Smooth muscle cell (in vitro differentiated cells): Measurements from ENCODE around the gene STEAP1B. TPM values are rescaled to one million over a fixed set of nuclear protein-coding genes. Genes with fewer than 3 reads are reported as not detected.
"Not testable (repeated sequence)": the region's sequence is repeated elsewhere in the genome, so short reads cannot be mapped to it uniquely, and the experiment has no call there.

Experiments used
- DNase-seq: peaks from one replicate; lab custom pipeline; 2025; ENCODE audit not compliant: unreplicated experiment; lab: John Stamatoyannopoulos, UW
- H2AFZ ChIP-seq: fragments of 200-600 bp; sonication (generic); 2 replicates; pipeline ENCODE4 v1.6.0; 2016; ENCODE audit warnings: antibody characterized with exemption, low read depth, mild to moderate bottlenecking
- H3F3A ChIP-seq: fragments of 200-600 bp; sonication (generic); 2 replicates; pipeline ENCODE4 v1.6.0; 2017; ENCODE audit warnings: antibody characterized with exemption, low read depth
- H3K27ac ChIP-seq: fragments of 200-600 bp; sonication (generic); 2 replicates; pipeline ENCODE4 v1.5.1; 2016; ENCODE audit warnings: low read depth, mild to moderate bottlenecking
- H3K27me3 ChIP-seq: fragments of 200-600 bp; sonication (generic); 2 replicates; pipeline ENCODE4 v1.6.1; 2016; ENCODE audit warnings: low read depth, mild to moderate bottlenecking
- H3K36me3 ChIP-seq: fragments of 200-600 bp; sonication (generic); 2 replicates; pipeline ENCODE4 v1.5.1; 2016; ENCODE audit warnings: low read depth
- H3K4me1 ChIP-seq: fragments of 200-600 bp; sonication (generic); 2 replicates; pipeline ENCODE4 v1.5.1; 2016; ENCODE audit warnings: low read depth
- H3K4me2 ChIP-seq: fragments of 200-600 bp; sonication (generic); 2 replicates; pipeline ENCODE4 v1.6.0; 2016; ENCODE audit warnings: mild to moderate bottlenecking
- H3K4me3 ChIP-seq: fragments of 200-600 bp; sonication (generic); 2 replicates; pipeline ENCODE4 v1.5.1; 2016; ENCODE audit warnings: mild to moderate bottlenecking
- H3K79me2 ChIP-seq: fragments of 200-600 bp; sonication (generic); 2 replicates; pipeline ENCODE4 v1.6.0; 2016; ENCODE audit warnings: low read depth, mild to moderate bottlenecking
- H3K9ac ChIP-seq: fragments of 200-600 bp; sonication (generic); 2 replicates; pipeline ENCODE4 v1.6.0; 2016; ENCODE audit warnings: low read depth
- H3K9me3 ChIP-seq: fragments of 200-600 bp; sonication (generic); replicated peaks from 2 replicates; pipeline ENCODE4 v1.5.1; 2016; ENCODE audit warnings: low read depth
- H4K20me1 ChIP-seq: fragments of 200-600 bp; sonication (generic); 2 replicates; pipeline ENCODE4 v1.6.0; 2016; ENCODE audit warnings: low read depth
- CTCF ChIP-seq: fragments of 200-600 bp; sonication (generic); IDR thresholded peaks from 2 replicates; pipeline ENCODE4 v1.5.1; 2017; ENCODE audit warnings: borderline replicate concordance, mild to moderate bottlenecking, antibody characterized with exemption; ENCODE audit not compliant: insufficient read depth, poor library complexity, severe bottlenecking
- WGBS: methylation state at CpG from one replicate; pipeline ENCODE4 v1.1.7; 2016; ENCODE audit warnings: low lambda C conversion rate; 5-methylcytosine and 5-hydroxymethylcytosine counted together
- polyA plus RNA-seq: library from polyadenylated mRNA; unstranded; fragments of >200 nt; fragmentation: Nextera tagmentation; extraction: Ambion mirVana; gene quantifications from 2 replicates; pipeline ENCODE4 v1.2.1, GENCODE V29; 2016
- total RNA-seq: library from RNA; depleted of rRNA; stranded (reverse); fragments of >200 nt; gene quantifications from 2 replicates; pipeline ENCODE4 v1.2.3, GENCODE V29; 2014

Gene STEAP1B
- total and polyA plus RNA-seq, 2 experiments from 2014 or later: 0.40 TPM; not detected in 1

DNA sequence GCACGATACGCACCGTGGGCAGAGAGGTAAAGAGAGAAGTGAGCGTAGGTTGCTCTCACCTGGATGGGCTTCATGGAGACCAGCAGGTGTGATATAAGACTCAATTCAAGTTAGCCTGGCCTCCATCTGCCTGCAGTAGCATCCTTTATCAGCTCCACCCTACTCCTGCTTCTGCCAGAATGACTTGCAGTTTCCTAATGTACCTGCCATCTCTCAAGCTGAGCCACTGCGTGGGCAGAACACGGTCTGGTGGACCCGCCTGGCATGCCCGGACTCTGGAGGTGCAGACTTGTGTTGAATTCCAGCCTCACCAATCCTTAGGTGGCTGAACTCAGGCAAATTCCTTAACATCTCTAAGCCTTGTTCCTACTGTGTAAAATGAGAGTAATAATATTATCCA, 64.3 kb downstream of the STEAP1B start:
- WGBS: 95% methylated on average over 8 of the region's 8 CpGs
- no peak for TF ChIP-seq CTCF

DNA sequence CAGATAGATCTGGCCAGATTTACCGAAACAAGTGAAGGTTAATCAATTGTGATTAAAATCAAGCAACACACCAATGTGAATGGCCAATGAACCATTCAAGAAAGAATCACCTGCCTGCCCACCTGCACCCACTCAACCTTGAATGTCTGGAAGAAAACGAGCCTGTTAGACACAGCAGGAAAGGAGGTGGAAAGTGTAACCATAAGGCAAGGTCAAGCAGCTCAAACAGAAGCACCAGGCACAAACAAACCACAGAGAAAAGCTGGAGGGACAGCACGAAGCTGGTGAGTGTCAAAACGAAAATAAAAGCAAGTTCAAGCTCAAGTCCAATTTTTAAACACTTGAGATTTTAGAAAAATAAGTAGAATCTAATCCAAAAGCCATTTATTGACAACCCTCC, 64.9 kb downstream of the STEAP1B start:
- Histone ChIP-seq H3K4me2 (no peak overlapping the region), H3K36me3 (no peaks in the 10 kb centered on the region), H3F3A (no peaks in the 10 kb centered on the region), H3K4me1 (peaks cover 17% of the 10 kb centered on the region), H3K79me2 (no peaks in the 10 kb centered on the region), H2AFZ (no peak overlapping the region), H3K27me3 (no peaks in the 10 kb centered on the region), H3K9me3 (no peaks in the 10 kb centered on the region), H3K27ac (peak overlapping the region; percentile 94), H4K20me1 (no peaks in the 10 kb centered on the region), H3K9ac (no peak overlapping the region), H3K4me3 (no peak overlapping the region)
- DNase-seq: no peak
- 80% methylated on average over 4 of the region's 4 CpGs for WGBS
- no peak for TF ChIP-seq CTCF

More for the DNA sequence above, 64.3 kb downstream of the STEAP1B start:
- Histone ChIP-seq H2AFZ (no peak overlapping the region), H3F3A (no peaks in the 10 kb centered on the region), H3K9ac (no peak overlapping the region), H3K4me2 (no peak overlapping the region), H3K79me2 (no peaks in the 10 kb centered on the region), H3K36me3 (no peaks in the 10 kb centered on the region), H3K27ac (no peak overlapping the region), H3K4me3 (no peak overlapping the region), H3K27me3 (no peaks in the 10 kb centered on the region), H3K9me3 (no peaks in the 10 kb centered on the region), H3K4me1 (peaks cover 17% of the 10 kb centered on the region), H4K20me1 (no peaks in the 10 kb centered on the region)
- no peak for DNase-seq

GRCh38 chr7:22433710-22434460, 66.1 kb downstream of the STEAP1B start:
- 54% methylated on average over 11 of the region's 11 CpGs for WGBS
- Histone ChIP-seq H3K4me3 (no peak overlapping the region), H2AFZ (no peak overlapping the region), H3K9me3 (no peaks in the 10 kb centered on the region), H3K4me2 (no peak overlapping the region), H3K27me3 (no peaks in the 10 kb centered on the region), H3F3A (no peaks in the 10 kb centered on the region), H4K20me1 (no peaks in the 10 kb centered on the region), H3K9ac (peak overlapping the region; percentile 53), H3K36me3 (no peaks in the 10 kb centered on the region), H3K4me1 (peaks cover 17% of the 10 kb centered on the region), H3K27ac (peak overlapping the region; percentile 94), H3K79me2 (no peaks in the 10 kb centered on the region)
- no peak for TF ChIP-seq CTCF
- DNase-seq: no peak

- not testable (repeated sequence) for H3K27me3 ChIP-seq, H3K9me3 ChIP-seq, H4K20me1 ChIP-seq, H3F3A ChIP-seq, H3K36me3 ChIP-seq, H3K79me2 ChIP-seq, H2AFZ ChIP-seq, H3K4me3 ChIP-seq, DNase-seq
- peaks cover 17% of the 10 kb centered on the region for H3K4me1 ChIP-seq
- peak overlapping the region; percentile 57 for H3K9ac ChIP-seq
- peak overlapping the region; percentile 94 for H3K27ac ChIP-seq
- H3K4me2 ChIP-seq: peak overlapping the region; percentile 20
- 67% methylated on average over 2 of the region's 2 CpGs for WGBS
These were observed 66.8 kb downstream of the STEAP1B start for GRCh38 chr7:22433165-22433700.
